NCI-H2196 treated with DMSO at 0.1 percent for 48 hours (cell line): ENCODE measurements around the gene DTX4.

Experiments
- DNase-seq: peaks from one replicate; lab custom pipeline; 2025; ENCODE audit not compliant: unreplicated experiment; lab: John Stamatoyannopoulos, UW

DTX4 gene

DNA sequence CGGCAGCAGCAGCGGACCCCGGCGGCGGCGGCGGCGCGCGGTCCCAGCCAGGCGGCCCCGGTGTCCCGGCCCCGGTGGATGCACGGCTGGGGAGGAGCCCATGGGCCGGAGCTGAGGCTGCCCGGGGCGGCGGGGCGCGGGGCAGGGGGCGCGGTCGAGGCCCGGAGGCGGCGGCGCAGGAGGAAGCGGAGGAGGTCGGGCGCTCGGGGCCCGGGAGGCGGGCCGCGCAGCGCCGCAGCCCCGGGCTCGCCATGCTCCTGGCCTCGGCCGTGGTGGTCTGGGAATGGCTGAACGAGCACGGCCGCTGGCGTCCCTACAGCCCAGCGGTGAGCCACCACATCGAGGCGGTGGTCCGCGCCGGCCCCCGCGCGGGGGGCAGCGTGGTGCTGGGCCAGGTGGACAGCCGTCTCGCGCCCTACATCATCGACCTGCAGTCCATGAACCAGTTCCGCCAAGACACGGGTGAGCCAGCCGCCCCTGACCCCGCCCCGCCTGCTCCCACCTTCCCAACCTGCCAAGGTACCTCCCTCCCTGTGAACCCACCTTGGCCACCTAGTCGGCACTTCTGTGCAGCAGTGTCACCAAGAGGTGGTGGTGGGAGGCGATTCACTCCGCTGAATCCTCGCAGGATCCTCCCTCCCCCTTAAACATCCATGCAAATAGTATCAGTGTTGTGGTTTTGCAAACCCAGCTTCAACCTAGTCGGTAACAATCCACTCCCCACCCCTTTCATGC, 580 bp downstream of the DTX4 start:
- DNase-seq: no peak

DNA sequence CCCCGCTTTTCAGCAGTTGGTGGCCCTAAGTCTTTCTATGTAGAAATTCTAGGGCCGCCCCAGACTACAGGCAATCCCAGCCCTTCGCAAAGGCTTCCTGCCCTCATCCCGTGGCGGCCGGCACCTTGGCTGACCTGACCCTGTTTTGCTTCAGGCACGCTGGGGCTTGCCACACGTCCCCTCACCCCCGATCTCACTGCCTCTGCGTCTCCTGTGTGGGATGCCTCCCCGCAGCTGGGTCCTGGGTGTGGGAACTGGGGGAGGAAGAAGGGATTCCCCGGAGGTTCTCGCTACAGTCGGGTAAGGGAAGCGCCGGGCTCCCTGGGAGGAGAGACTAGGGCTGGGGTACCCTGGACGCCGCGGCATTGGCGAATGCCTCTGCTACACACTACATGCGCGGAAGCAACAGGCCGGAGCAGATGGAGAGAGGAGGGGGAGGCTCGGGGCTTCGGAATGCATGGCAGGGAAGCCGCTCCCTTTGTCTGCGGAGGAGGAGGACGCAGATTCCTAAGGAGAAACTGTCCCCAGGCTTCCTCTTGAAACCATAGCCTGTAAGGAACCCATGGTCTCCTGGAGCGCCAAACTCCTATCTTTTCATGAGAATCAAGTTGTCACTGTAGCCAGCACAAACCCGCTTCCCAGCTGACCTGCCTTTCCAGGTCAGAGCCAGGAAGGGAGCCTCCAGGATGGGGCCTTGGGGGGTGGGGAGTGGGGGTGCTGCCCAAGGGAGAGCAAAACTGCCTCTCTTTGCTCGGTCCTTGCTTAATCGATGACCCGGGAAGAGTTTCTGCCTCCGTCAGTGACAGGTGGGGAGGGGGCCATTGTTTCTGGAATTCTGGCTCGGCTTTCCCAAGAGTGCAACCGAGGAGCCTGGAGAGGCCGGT, 1.4 kb downstream of the DTX4 start:
- no peak for DNase-seq

DNA sequence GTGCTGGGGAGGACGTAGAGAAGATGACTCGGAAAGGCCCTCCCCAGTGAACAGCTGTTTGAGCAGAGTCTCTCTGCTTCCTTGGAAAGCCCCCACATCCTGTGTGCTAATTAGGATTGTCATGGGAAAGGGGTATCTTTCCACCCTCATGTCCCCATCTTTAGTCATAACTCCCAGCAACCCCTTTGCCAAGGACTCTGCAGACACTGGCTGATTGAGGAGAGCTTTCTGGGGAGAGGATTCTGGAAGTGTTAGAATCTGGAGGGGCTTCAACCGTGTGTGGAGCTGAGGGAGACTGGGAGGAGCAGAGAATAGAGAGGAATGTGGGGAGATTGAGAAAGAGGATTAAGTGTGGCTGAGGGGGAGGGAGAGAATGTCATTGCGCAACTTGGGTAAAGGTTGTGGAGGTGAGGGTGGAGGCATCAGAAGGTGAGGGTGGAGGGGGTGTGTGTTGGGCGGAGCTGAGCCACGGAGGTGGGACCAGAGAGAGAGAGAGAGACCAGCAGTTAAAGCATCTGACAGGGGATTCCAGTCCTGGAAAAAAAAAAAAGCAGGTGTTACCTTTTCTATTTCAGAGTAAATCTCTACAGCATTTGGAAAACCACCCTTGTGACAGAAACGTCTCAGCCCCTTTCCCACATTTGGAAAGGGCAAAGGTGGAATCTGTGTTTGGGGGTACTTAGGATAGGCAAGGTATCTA, 2.2 kb downstream of the DTX4 start:
- DNase-seq: no peak

DNA sequence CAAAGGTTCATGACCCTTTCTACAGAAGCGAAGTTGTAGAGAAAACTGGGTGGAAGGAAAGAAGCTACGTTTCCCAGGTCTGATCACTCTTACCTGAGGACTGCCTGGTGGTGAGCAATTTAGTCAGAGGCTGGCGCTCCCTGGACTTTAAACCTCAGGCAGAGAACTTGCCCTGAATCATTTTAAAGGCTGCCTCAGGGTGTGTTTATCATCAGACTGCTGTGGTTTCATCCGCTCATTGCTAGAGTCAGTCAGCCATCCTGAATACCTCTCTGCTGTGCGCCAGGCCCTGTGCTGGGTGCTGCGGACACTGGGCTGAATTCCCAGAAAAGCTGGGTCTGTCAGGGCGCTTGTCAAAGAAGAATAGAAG, 2.7 kb downstream of the DTX4 start:
- DNase-seq: no peak

DNA sequence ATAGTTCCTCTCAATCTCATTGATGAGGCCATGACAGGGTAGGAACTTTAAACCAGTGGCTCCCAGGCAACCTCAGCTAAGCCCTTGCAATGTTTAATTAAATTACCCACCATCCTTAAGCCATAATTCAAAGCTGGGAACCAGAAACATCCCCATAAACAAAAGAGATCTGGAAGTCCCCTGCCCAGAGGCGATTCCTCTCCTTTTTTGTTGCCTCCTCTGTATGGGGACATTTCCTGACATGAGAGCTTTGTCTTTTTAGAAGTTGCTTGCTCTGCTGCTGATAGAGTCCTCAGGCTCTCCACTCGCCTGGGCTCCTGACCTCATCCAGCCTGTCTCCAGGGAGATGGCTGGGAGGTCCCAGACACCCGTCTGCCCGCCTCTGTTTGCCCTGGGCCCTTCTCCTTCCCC, 3.2 kb downstream of the DTX4 start:
- DNase-seq: no peak

DNA sequence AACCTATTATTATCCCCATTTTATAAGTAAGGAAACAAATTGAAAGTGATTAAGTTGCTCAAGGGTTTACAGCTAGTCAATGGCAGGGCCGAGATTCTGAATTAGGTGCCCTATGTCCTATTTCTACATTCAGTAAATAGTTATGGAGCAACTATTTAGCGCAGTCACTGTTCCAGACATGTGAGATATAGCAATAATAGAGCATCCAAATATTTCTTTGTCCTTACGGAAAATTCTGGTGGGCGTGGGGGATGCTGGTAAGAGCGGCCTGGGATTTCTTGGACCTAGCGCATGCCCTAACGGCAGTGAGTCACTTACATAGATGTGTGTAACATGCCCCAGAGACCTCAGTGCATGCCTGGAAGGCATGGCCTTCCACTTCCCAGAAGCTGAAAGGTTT, 4.4 kb downstream of the DTX4 start:
- no peak for DNase-seq

DNA sequence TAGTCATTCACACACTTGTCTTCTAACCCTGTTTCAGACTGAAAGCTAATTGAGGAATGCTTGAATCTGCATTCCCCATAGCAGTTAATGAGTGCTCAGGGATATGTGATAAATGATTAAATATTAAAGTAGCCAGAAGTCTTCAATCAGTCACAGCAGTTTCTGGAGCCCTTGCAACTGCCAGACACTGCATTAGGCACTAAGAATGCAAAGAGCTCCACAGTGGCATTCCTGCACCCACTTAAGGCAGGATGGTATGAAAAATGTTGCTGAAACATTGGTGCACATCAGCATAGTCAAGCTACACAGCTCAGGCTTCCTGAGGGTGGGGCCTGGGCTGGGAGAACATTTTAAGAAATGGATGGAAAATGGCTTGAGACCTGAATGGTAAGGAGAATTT, 6.5 kb downstream of the DTX4 start:
- no peak for DNase-seq

DNA sequence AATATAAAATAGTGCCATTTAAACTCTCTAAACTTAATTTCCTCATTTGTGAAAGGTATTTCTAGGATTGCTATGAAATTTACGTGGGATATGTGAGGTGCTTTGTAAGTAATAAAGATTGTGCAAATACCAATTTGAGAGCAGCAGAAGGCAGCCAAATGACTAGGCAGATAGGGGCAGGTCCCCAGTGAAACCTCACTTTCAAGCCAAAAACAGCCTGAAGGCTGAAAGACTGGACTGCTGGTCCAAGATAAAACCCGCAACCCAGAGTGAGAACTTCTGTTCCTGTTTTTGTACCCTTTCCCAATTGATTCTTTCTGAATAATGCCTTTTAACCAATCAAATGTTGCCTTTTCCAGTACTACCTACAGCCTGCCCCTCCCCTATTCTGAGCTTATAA, 7.2 kb downstream of the DTX4 start:
- DNase-seq: no peak

DNA sequence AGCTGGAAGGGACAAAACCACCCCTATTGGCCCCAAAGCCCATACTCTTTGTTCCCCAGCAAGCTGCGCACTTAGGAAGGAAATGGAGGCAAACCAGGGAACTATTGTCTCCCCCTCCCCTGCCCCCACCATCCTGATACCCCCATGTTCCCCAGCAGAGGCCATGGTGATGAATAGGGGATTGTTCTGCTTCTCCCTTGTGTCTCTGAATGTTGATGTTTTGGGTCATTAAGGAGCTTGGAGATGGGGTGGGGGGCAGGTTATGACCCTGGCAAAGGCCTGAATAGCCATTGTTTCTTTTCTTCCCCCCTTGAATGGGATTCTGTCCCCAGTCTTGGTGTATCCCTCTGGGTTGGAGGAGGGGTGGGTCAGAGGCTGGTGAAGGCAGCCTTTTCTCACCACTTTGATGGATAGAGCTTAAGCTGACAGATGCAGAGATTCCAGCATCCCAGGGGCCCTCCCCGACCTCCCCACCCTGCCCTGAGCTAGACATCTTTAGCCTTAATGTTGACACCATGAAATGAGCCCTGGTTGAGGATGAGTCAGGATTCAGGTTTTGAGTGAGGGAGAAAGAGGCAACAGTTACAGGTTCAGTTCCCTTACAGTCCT, 8.3 kb downstream of the DTX4 start:
- no peak for DNase-seq

DNA sequence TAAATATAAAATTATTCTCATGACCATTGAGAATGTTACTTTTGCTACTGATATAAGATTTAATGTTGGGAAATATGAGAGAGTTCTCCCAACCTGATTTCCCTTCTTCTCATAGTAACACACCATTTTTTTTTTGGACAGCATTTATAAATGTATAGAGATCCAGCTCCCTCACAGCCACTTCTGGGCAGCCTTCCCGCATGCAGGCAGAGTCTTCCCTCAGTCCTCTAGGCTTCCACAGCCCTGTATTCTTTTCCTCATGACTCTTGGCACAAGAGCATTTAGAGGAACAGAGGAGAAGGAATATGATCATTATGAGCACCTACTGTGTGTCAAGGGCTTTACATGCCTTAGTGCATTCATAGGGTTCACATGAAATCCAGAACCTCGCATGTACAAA, 9.0 kb downstream of the DTX4 start:
- no peak for DNase-seq

DNA sequence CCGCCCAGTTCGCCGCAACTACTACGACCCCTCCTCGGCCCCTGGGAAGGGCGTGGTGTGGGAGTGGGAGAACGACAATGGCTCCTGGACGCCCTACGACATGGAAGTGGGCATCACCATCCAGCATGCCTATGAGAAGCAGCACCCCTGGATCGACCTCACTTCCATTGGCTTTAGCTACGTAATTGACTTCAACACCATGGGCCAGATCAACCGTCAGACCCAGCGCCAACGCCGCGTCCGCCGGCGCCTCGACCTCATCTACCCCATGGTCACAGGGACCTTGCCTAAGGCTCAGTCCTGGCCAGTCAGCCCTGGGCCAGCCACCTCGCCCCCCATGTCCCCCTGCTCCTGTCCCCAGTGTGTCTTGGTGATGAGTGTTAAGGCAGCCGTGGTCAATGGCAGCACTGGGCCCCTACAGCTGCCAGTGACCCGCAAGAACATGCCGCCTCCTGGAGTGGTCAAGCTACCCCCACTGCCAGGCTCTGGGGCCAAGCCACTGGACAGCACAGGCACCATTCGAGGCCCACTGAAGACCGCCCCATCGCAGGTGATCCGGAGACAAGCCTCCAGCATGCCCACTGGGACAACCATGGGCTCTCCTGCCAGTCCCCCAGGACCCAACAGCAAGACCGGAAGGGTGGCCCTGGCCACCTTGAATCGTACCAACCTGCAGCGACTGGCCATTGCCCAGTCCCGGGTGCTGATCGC, 10.0 kb downstream of the DTX4 start:
- no peak for DNase-seq

DNA sequence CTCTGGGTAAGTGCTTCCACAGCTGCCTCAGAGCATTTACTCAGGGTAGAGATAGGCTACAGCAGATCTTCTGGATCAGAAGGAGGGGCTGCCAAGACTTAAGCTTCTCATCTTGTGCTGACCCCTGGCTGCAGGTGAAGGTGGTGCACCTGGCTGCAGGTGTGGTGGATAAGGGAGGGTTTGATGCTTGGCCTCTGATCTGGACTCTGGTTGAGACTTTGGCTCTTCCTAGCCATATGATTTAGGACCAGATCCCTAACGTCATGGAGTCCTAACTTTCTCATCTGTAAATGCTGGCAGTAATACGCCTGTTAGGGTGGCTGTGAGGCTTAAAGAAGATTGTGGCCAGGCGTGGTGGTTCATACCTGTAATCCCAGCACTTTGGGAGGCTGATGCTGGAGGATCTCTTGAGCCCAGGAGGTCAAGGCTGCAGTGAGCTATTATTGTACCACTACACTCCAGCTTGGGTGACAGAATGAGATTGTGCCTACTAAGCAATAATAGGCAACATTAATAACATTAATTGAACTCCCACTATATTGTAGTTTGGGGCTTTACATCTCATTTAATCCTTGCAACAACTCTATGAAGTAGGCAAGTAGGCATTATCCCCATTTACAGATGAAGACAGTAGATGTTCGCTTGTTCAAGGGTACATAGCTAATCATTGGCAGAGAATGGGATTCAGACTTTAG, 10.7 kb downstream of the DTX4 start:
- DNase-seq: no peak

DNA sequence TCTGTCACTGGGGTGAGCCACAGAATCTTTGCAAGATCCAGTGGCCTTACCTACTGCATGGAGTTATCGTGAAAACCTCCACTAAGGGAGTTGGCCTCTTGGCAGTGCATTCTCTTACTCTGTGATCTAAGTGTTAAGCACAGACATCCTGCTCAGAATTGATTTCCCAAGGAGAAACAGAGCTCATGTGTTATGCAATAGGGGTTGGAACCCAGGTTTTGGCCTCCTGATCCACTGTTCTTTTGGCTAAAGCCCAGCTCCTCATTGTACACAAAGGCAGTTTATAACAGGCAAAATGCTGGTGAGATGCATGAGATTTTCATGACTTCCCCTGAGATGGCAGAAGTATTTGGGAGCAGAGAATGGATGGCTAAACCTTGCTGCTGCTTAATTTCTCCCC, 11.8 kb downstream of the DTX4 start:
- DNase-seq: no peak

DNA sequence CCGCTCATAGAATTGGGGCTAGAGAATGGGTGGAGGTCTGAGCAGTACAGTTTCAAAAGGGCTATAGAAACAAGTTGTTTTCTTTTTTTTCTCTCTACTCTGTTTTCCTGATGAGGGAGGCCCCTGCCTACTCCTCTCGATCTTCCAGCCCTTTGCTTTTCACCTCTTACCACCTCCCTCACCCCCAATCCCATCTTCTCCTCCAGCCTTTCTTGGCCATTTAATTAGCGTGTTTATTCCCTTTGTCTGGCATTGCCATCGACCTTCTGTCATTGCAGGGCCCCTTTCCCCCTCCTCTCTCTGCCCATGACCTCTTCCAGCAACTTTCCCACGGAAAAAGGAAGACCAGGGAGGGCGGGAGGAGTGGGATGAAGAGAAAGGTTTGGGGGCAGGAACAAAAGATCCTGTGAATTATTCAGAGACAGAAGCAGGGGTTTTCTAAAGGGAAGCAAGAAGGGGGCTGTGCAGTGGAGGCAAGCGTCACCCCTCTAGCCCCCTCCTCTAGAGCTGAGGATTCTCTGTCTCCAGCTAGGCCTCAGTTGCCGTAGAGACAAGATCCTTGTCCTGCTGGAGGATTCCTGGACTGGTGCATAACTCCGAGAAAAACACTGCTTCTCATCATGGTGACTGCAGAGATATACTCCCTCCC, 12.9 kb downstream of the DTX4 start:
- no peak for DNase-seq

DNA sequence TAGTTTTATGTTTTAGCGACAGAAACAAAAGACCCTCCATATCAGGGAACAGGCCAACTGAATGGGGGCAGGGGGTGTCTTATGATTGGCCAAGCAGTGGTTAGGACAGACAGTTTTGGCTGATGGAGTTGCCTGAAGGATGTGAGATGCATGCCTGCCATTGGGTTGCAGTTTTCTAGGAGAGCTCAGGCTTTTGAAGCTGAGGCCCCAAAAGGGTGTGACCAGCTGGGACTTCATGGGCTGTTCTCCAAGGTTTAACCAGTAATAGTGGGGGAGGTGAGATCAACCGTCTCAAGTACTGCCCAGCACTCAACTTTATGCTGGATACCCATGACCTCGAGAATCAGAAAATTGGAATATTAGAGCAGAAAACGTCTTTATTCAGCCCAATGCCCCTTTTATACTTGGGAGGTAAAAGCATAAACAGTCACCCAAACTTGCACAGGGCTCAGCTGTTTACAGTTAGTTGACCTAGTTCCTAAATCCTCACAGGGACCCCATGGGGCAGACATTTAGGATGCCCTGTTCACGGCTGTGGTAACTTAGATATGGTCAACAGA, 13.5 kb downstream of the DTX4 start:
- no peak for DNase-seq

DNA sequence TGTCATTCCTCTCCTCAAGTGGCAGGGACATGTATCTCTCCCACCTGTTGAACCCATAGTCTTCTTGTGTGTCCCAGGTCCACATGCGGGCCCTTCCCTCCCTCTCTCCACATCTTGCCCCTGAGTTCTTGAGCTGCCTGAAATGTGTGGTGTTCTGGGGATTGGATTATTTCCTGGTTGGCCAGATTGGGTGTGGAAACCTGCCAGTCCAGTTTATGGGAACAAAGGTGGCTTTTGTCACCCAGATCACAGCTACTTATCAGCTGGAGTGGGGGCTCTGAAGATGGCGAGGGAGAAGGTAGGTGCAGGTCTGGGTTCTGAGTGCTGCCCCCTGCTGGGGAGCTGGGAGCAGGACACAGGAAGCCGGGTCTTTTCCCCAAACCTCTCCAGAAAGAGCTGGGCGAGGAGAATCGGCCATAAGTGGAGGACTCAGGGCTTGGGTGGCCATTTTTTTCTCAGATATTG, 14.2 kb downstream of the DTX4 start:
- DNase-seq: no peak

DNA sequence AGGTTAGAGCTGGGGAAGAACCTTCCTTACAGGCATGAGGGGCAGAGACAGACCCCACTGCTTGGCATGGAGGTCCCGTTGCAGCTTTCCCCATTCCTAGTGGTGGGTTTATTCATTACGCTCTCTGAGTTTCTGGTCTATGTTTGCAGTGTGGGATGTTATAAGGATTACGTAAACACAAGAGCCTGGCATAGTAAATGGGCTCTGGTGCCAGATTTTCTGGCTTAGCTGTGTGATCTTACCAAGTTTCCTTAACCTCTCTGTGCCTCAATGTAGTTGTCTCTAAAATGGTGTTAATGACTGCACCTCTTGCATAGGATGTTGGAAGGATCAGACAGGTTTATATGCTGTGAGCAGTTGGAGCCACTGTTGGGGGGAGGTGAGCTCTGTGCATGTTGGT, 15.1 kb downstream of the DTX4 start:
- no peak for DNase-seq

DNA sequence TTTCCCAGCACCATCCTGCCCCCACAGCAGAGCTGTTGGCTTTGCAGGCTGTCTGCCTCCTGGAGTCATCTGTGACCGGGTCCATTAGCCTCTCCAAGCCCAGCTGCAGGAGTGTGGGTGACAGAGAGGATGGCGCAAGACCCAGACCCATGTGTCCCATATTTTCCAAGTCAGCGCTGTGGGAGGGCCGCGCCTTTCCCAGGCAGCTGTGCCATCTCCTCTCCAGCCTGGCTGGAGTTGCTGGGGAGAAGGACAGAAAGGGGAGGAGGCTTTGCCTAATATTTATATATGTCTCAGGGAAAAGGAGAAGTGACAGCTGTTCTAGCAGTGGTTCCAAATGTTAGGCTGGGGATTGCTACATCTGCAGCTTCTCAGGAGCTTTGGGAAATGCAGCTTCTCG, 15.7 kb downstream of the DTX4 start:
- no peak for DNase-seq

DNA sequence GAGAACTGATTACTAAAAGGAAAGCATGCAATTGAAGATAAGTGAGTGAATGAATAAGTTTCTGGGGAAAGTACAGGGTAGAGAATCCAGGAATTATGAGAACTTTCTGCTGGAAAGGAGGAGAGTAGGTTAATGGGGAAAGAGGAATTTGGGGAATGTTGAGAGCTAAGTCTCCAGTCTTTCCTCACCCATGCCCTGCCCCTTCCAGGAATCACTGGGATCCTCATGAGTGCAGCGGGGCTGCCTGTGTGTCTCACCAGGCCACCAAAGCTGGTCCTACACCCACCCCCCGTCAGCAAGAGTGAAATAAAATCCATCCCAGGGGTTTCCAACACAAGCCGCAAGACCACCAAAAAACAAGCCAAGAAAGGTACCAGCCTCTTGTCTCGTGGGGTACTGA, 17.0 kb downstream of the DTX4 start:
- DNase-seq: no peak
